Skin of body (tissue), 2 donors: ENCODE measurements around the gene SLC44A5. TPM values are rescaled to one million over a fixed set of nuclear protein-coding genes. Genes with fewer than 3 reads are reported as not detected.
A peak's percentile ranks its signal among the peaks of the same experiment; 100 is the strongest.
"Not testable (repeated sequence)": the region's sequence is repeated elsewhere in the genome, so short reads cannot be mapped to it uniquely, and the experiment has no call there.

Source experiments
- DNase-seq: peaks from one replicate; lab custom pipeline; 2025; lab: John Stamatoyannopoulos, UW
- total RNA-seq: library from RNA; depleted of rRNA; stranded (reverse); fragments of >200 nt; gene quantifications from one replicate; pipeline ENCODE4 v1.2.3, GENCODE V29; 2014

The SLC44A5 gene
- total RNA-seq, 1 donor from 2014 or later: 0.89 TPM

DNA sequence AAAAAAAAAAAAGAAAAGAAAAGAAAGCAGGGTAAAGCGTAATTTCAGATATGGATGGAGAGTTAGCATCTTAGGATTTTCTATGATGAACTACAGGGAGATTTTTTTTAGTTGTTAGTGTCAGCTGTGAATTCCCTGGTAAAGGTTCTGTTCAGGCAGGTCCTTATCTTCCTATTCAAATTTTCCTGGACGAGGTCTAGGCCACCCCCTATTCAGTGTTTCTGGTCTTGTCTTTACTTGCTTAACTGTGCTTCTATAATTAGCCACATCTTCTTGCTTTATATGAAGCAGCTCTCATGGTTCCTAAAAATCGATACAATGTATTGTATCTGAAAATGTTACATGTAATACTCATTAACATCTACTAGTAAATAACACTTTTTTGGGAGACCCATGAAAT, 318.9 kb downstream of the SLC44A5 start:
- DNase-seq: no peak

DNA sequence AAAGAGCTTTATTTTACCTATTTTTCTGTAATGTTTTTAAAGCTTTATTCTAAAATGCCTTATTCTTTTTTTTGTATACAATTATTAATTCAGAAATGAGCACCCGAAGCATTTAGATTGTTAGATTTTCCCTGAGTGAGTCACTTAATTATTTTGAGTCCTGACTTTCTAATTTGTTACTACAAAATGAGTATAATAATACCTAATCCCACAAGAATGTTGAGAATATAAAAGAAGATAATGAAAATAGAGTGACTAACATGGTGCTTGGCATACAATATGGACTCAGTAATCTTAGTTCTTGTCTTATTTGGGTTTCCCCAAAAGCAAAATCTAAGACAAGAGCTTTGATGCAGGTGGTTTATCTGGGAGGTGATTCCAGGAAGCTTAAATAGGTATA, 334.5 kb downstream of the SLC44A5 start:
- DNase-seq: no peak

DNA sequence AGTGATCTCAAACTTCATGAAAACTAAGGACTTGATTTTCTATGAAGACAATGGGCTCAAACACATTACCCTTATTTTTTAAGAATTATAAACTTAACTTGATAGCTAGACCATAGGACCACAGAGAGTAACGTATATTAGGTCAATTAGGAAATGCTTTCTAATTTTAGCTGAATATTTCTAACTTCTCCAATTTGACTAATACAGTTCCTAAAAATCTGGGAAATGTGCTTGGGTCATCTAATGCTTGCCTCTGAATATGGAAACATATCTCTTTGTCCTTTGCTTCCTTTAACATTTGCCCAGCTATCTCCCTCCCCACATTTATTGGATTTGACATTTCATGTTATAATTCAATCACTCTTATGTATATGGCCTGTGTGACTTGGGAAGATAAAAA, 335.3 kb downstream of the SLC44A5 start:
- DNase-seq: no peak

GRCh38 chr1:75274920-75275506, 335.9 kb downstream of the SLC44A5 start:
- no peak for DNase-seq

- no peak for DNase-seq
Observed at GRCh38 chr1:75273110-75273509, 337.8 kb downstream of the SLC44A5 start.

DNA sequence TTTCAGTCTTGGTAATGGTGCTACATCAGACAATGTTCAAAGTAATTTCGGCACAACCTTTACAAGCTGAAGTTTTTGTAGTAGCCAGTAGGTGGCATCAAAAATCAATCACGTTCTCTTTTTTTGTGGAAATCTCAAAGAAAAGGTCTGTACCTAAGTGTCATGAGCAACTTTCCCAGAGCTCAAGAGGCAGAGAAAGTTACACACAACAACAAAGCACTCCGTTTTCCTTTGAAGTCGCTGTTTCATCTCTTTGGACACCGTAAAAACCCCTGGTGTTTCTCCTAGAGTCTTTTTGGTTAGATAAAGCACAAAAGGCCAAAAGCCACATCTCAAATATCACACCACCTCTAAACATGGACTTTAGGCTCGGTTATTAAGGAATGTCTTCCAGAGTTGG, 345.1 kb downstream of the SLC44A5 start:
- peak; percentile 10 for DNase-seq

DNA sequence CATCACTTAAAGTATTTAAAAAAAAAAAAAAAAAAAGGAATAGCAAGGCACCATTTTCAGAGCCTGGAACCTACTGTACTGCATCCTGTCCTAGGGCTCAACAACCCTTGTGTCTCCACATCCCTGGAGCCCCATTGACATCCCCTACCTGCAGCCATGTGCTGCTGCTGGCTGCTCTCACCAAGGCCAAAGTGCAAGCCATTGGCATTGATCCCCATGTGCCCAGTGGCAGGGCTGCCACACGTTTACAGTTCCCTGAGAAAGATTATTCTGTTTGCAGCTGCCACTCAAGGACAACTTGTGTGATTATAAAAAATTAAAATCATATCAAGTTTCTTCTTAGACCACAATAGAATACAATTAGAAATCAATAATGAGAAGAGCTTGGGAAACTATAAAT, 346.8 kb downstream of the SLC44A5 start:
- DNase-seq: no peak

DNA sequence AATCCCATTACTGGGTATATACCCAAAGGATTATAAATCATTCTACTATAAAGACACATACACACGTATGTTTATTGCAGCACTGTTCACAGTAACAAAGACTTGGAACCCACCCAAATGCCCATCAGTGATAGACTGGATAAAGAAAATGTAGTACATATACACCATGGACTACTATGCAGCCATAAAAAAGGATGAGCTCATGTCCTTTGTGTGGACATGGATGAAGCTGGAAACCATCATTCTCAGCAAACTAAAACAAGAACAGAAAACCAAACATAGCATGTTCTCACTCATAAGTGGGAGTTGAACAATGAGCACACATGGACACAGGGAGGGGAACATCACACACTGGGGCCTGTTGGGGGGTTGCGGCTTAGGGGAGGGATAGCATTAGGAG, 347.3 kb downstream of the SLC44A5 start:
- DNase-seq: not testable (repeated sequence)

- not testable (repeated sequence) for DNase-seq
Observed at GRCh38 chr1:75261946-75262345, 349.0 kb downstream of the SLC44A5 start.

DNA sequence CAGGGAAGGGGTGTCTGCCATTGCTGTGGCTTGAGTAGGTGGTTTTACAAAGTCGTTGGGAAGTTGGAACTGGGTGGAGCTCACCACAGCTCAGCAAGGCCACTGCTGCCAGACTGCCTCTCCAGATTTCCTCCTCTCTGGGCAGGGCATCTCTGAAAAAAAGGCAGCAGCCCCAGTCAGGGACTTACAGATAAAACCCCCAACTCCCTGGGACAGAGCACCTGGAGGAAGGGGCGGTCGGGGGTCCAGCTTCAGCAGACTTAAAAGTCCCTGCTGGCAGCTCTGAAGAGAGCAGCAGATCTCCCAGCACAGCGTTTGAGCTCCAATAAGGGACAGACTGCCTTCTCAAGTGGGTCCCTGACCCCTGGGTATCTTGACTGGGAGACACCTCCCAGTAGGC, 352.6 kb downstream of the SLC44A5 start:
- no peak for DNase-seq

DNA sequence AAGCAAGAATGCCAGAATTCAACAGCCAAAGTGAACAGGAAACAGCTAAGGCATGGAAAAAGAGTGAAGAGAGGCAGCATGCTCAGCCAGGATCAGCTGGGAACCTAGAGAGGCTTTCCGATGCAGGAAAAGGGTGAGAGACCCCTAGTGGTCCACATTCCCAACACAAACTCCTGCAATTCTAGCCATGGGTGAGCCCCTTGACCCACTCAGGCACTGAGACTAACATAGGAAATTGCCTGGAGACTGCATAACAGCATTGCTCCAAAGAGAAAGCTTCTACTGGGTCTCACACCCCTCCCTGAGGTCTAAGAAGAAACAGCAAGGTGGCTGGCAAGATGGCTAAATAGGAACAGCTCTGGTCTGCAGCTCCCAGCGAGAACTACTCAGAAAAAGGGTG, 353.5 kb downstream of the SLC44A5 start:
- no peak for DNase-seq

GRCh38 chr1:75250114-75250513, 360.8 kb downstream of the SLC44A5 start:
- not testable (repeated sequence) for DNase-seq

GRCh38 chr1:75245239-75245638, 365.7 kb downstream of the SLC44A5 start:
- no peak for DNase-seq

DNA sequence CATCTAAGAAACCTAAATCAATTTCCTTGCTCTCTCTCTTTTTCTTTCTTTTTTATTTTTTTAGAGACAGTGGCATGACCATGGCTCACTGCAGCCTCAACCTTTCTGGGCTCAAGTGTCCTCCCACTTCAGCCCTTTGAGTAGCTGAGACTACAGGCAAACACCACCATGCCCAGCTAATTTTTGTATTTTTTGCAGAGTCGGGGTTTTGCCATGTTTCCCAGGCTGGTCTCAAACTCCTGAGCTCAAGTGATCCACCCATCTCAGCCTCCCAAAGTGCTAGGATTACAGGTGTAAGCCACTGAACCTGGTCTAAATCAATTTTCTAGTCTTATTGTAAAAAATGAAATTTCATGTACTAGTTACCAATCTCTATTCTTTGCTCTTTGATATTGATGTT, 367.8 kb downstream of the SLC44A5 start:
- DNase-seq: no peak

DNA sequence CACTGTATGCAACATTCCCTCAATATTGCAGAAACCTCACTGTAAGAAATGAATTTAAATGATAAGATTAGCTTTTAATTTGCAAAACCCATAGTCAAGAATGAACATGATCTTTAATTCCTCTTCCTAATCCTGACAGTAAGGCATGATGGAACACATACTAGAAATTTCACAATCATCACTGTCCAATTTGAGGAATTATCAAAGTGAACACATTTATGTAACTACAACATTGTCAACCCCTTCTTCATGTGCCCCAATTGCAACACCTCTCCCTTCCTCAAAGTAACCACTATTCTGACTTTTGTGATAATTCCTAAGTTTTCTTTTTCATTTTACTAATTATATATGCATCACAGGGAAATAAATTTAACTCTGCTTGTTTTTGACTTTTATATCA, 373.6 kb downstream of the SLC44A5 start:
- DNase-seq: no peak

DNA sequence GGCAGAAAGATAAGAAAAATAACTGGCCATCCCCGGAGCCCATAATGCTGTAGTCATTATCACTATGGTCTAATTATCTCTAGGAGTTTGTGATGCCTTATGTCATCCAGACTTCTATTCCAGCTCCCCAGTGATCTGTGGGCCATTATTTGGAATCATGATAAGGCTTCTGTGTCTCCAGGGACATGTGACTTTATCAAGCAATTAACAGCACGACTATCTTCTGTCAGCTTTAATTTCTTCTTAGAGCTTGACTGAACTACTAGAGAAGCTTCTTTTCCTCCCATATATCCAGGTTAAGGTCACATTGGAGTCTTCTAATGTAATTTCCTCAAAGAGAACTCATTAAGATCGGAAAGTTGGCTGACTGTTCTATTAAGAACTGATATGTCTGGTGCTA, 376.4 kb downstream of the SLC44A5 start:
- no peak for DNase-seq

DNA sequence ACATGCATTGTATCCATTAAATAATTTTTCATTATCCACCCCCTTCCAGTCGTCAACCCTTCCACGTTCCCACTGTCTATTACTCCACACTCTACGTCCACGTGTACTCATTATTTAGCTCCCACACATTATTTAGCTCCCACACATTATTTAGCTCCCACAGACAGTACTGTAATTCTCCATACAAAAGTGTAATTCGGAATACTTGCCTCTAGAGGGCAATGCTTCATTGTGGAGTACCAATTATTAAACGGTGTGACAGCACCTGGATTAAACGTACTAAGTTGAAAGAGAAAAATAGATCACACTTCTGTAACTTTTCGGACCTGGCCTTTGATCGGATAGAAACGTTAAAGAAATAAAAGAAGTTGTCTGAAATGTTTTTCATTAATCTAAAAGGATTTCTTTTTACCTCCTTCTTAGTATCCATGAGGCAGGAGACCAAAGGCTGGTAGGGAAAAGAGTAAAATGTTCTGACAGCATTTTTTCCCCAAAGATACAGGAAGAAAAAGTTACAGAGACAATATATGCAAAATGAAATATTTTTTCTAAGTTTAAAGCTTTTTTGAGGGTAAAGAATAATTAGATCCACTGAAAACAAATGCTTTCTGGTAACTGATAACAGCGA, 377.5 kb downstream of the SLC44A5 start:
- DNase-seq: no peak

- DNase-seq: no peak
Observed at GRCh38 chr1:75220072-75220471, 390.8 kb downstream of the SLC44A5 start.

DNA sequence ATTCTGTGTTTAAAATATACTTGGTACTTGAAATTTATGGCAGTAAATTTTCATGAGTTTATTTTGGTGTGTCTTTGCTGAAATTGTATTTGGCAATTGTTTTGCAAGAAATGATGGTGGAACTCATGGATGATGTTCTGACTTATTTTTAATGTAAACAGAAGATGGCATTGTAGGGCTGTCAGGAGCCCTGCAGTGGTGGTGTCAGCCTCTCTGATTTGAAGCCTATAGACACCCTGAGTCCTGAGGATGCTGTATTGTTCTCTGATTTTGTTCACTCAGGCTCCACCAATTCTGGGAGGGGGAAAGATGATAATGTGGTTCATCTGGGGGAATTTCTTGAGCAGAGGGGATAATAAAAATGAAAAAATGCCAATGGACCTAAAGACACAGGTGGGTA, 396.9 kb downstream of the SLC44A5 start:
- DNase-seq: no peak

DNA sequence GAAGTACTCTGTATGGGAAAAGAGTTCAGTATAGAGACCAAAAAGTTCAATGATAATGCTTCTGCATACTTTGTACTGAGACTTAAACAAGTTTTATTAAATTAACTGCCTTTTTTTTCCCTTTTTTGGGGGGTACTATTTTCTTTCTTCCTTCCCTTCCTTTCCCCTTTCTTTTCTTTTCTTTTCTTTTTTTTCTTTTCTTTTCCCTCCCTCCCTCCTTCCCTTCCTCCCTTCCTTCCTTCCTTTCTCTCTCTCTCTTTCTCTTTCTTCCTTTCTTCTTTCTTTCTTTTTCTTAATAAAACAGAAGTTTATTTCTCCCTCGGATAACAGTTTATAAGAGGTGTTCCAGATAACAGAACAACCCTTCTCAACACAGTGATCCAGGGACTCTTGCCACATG, 399.3 kb downstream of the SLC44A5 start:
- no peak for DNase-seq

DNA sequence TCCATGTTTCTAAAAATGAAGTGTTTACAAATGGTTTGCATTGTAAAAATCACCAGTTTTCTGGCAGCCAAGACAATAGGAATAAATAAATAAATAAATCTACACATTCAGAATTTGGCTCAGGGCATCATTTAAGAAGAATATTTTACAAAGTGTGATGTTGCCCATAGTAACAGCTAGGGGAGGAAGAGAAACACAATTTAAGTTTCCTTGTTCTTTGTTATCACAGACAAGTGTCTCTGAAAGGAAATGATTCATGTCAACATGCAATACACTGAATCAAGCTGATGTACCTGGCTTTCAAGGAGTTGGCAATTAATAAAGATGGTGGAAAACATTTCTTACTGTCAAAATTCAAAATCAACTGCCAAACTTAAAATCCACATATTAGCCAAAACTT, 402.1 kb downstream of the SLC44A5 start:
- DNase-seq: no peak

DNA sequence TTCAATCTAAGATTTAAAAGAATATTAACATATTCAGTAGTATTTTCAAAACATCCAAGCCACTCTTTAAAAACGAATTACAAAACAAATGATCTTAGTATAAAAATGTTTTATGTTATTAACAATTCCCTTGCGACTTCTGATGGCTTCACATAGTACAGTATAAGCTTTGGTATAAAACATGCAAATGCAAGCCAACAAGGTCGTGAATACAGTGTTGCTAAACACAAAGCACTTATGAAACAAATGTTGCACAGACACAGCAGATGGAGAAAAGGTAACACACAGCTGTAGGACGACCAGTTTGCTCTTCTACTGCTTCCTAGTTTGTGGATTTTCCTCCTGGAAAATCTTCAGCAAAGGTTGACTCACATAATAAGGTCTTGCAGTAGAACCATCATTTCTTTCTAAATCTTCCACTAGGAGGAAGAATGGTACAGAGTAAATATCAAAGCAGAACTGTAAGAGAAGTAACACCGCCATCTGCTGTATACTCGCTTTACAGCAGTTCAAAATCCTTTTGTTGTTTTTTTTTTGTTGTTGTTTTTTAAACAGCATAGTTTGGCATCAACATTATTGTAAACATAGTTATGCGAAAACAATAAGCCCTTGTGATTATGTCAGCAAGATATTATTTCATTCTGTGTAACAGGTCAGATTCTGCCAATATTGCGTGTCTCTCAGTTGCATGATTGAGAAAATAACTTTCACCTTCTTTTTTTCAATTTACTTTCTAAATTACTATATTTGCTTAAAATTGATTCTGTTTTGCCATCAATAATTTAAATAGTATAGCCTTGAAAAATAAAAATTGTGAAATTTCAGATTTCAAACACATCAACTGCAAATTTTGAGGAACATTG, 407.3 kb downstream of the SLC44A5 start:
- peak; percentile 60 for DNase-seq

GRCh38 chr1:75202751-75203150, 408.2 kb downstream of the SLC44A5 start:
- DNase-seq: no peak
